AG04449 (cell line): ENCODE results near the gene SLC25A17.
A peak's percentile ranks its signal among the peaks of the same experiment; 100 is the strongest.
"Not testable (repeated sequence)": the region's sequence is repeated elsewhere in the genome, so short reads cannot be mapped to it uniquely, and the experiment has no call there.

Experiments
- CTCF ChIA-PET: fragments of 350-600 bp; formaldehyde crosslinking; extraction: SDS; loops from one replicate; lab custom pipeline; 2021; ENCODE audit warnings: antibody characterized with exemption; lab: Yijun Ruan, JAX
- POLR2A ChIA-PET: fragments of 400-600, 350-600 bp; formaldehyde crosslinking; extraction: SDS; loops from one replicate; lab custom pipeline; 2020; ENCODE audit warnings: antibody characterized with exemption, inconsistent platforms; lab: Yijun Ruan, JAX
- DNase-seq: peaks from one replicate; pipeline ENCODE4 v3.0.0-alpha.2; 2010; ENCODE audit warnings: low read depth, low spot score
- H3K4me3 ChIP-seq: 2 replicates; pipeline ENCODE4 v1.5.1; 2011; ENCODE audit warnings: low read depth, mild to moderate bottlenecking, control low read depth, low read length
- CTCF ChIP-seq: IDR thresholded peaks from one replicate; pipeline ENCODE4 v1.5.1; 2011; ENCODE audit warnings: mild to moderate bottlenecking, moderate library complexity, low read length, control low read depth, inconsistent platforms; ENCODE audit not compliant: insufficient read depth; ENCODE audit errors: missing control alignments

Gene SLC25A17

GRCh38 chr22:40818747-40819598, at the start of gene SLC25A17:
Gene SLC25A17, minus strand, starts transcription at chr22:40819346. Its CDS starts 98 bp downstream, at chr22:40819248.
- ChIA-PET CTCF (interaction anchor here (1.0 to 4.6 kb wide), 9 partner anchors 10 to 173 kb away, joined by 3 to 15 read pairs (median 3); no protein-coding TSS in a partner anchor), POLR2A (interaction anchor here (0.6 to 0.7 kb wide), 2 partner anchors 45 to 136 kb away, joined by 3 to 4 read pairs; no protein-coding TSS in a partner anchor)
- H3K4me3 ChIP-seq = peak within 1 kb of the TSS; percentile 99
- DNase-seq = no peak
- TF ChIP-seq CTCF = peak; percentile 64

- H3K4me3 ChIP-seq, DNase-seq, POLR2A ChIA-PET: not testable (repeated sequence)
- CTCF ChIA-PET = interaction anchor here (2.2 to 2.7 kb wide), 2 partner anchors 10 to 185 kb away, joined by 4 to 14 read pairs; partner anchors contain the start of gene XPNPEP3
Observed at GRCh38 chr22:40868379-40868778, 49.2 kb upstream of the SLC25A17 start.

- POLR2A ChIA-PET = interaction anchor here (0.8 kb wide), 1 partner anchor 10 kb away, joined by 3 read pairs; the partner anchor contains the start of genes ST13 and XPNPEP3
- DNase-seq = no peak
- no peak overlapping the region for H3K4me3 ChIP-seq
- CTCF ChIA-PET = interaction anchor here (1.0 to 2.7 kb wide), 4 partner anchors 9 to 55 kb away, joined by 3 to 14 read pairs (median 5); partner anchors contain the start of gene XPNPEP3
- no peak for TF ChIP-seq CTCF
Observed at GRCh38 chr22:40867109-40867508, 48.0 kb upstream of the SLC25A17 start.

GRCh38 chr22:40862537-40862936, 43.4 kb upstream of the SLC25A17 start:
- ChIA-PET CTCF (interaction anchor here (1.2 to 1.3 kb wide), 2 partner anchors 17 to 36 kb away, joined by 3 read pairs; no protein-coding TSS in a partner anchor), POLR2A (no interaction called here)
- no peak for DNase-seq
- H3K4me3 ChIP-seq = no peak overlapping the region
- no peak for TF ChIP-seq CTCF

- ChIA-PET POLR2A (interaction anchor here (0.6 kb wide), 1 partner anchor 369 kb away, joined by 3 read pairs; no protein-coding TSS in a partner anchor), CTCF (interaction anchor here (1.0 to 1.2 kb wide), 2 partner anchors 18 to 37 kb away, joined by 3 to 5 read pairs; no protein-coding TSS in a partner anchor)
- TF ChIP-seq CTCF = no peak
- no peak within 1 kb of the TSS for H3K4me3 ChIP-seq
- DNase-seq = no peak
Observed at GRCh38 chr22:40862013-40862412, 42.9 kb upstream of the SLC25A17 start, which contains the start of gene DNAJB7. Gene DNAJB7, minus strand, starts transcription at chr22:40862113. Its CDS starts 119 bp downstream, at chr22:40861994.

- no peak for DNase-seq
- CTCF ChIA-PET = interaction anchor here (0.6 to 2.7 kb wide), 6 partner anchors 10 to 97 kb away, joined by 3 to 14 read pairs (median 6); no protein-coding TSS in a partner anchor
- peak overlapping the region; percentile 97 for H3K4me3 ChIP-seq
- POLR2A ChIA-PET = interaction anchor here (0.6 to 1.5 kb wide), 7 partner anchors 9 to 175 kb away, joined by 3 to 8 read pairs (median 4); no protein-coding TSS in a partner anchor
- no peak for TF ChIP-seq CTCF
Observed at GRCh38 chr22:40857309-40857855, 38.2 kb upstream of the SLC25A17 start.
